SK-N-SH (cell line): ENCODE measurements around the gene LRP2BP. TPM values are rescaled to one million over a fixed set of nuclear protein-coding genes. Genes with fewer than 3 reads are reported as not detected.

ENCODE experiments used
- CTCF ChIA-PET: fragments of 300-600, 350-600 bp; formaldehyde crosslinking; extraction: SDS; loops from one replicate; lab custom pipeline; 2021; lab: Yijun Ruan, JAX
- POLR2A ChIA-PET: fragments of 350-600 bp; sonication (Branson Sonifier 250); formaldehyde crosslinking; extraction: SDS; loops from one replicate; lab custom pipeline; 2020; ENCODE audit warnings: antibody characterized with exemption, inconsistent platforms; lab: Yijun Ruan, JAX
- DNase-seq: peaks from one replicate; pipeline ENCODE4 v3.0.0; 2012
- H2AFZ ChIP-seq: fragments of 200-600 bp; sonication (generic); 2 replicates; pipeline ENCODE4 v1.8.1; 2016; ENCODE audit warnings: antibody characterized with exemption, mild to moderate bottlenecking, low read depth
- H3F3A ChIP-seq: fragments of 200-600 bp; sonication (generic); replicated peaks from 2 replicates; pipeline ENCODE3; 2016; ENCODE audit warnings: antibody characterized with exemption, mild to moderate bottlenecking; ENCODE audit not compliant: insufficient read depth
- H3K27ac ChIP-seq, 2 experiments: fragments of 200-500 bp in 1 of 2; fragments of 200-600 bp in 1 of 2; sonication (Bioruptor generic) in 1 of 2; sonication (generic), shearing (Covaris generic) in 1 of 2; 2 replicates each; pipeline versions ENCODE4 v1.5.1 to v1.6.1; 2014 to 2016; ENCODE audit warnings: low read depth in 2 of 2, inconsistent platforms in 1 of 2, low read length in 1 of 2, mild to moderate bottlenecking in 1 of 2, mixed read lengths in 1 of 2
- H3K27me3 ChIP-seq: fragments of 200-600 bp; sonication (generic), shearing (Covaris generic); 2 replicates; pipeline ENCODE4 v1.6.1; 2016; ENCODE audit warnings: mixed run types; ENCODE audit not compliant: insufficient read depth
- H3K36me3 ChIP-seq, 2 experiments: fragments of 200-500 bp in 1 of 2; fragments of 200-600 bp in 1 of 2; sonication (Bioruptor generic) in 1 of 2; sonication (generic) in 1 of 2; replicated peaks in 1 of 2; 2 replicates each; pipeline versions ENCODE3 to v1.5.1; 2014 to 2016; ENCODE audit warnings: low read length in 1 of 2, mild to moderate bottlenecking in 1 of 2; ENCODE audit not compliant: insufficient read depth in 2 of 2, control insufficient read depth in 1 of 2
- H3K4me1 ChIP-seq, 2 experiments: fragments of 200-500 bp in 1 of 2; fragments of 200-600 bp in 1 of 2; sonication (Bioruptor generic) in 1 of 2; sonication (generic), shearing (Covaris generic) in 1 of 2; 2 replicates each; pipeline versions ENCODE4 v1.5.1 to v1.6.1; 2014 to 2016; ENCODE audit warnings: low read depth in 1 of 2, low read length in 1 of 2, mixed run types in 1 of 2; ENCODE audit not compliant: insufficient read depth in 2 of 2, control insufficient read depth in 1 of 2
- H3K4me2 ChIP-seq: fragments of 200-600 bp; sonication (generic), shearing (Covaris generic); 2 replicates; pipeline ENCODE4 v1.6.1; 2017; ENCODE audit warnings: mixed run types
- H3K4me3 ChIP-seq, 2 experiments: fragments of 200-500 bp in 1 of 2; fragments of 200-600 bp in 1 of 2; sonication (Bioruptor generic) in 1 of 2; sonication (generic), shearing (Covaris generic) in 1 of 2; 2 replicates each; pipeline versions ENCODE4 v1.5.1 to v1.8.1; 2014 to 2016; ENCODE audit warnings: low read depth in 2 of 2, inconsistent platforms in 1 of 2, low read length in 1 of 2, mild to moderate bottlenecking in 1 of 2, mixed read lengths in 1 of 2, moderate library complexity in 1 of 2
- H3K79me2 ChIP-seq: fragments of 200-600 bp; sonication (generic); 2 replicates; pipeline ENCODE4 v1.8.1; 2017; ENCODE audit warnings: mild to moderate bottlenecking; ENCODE audit not compliant: insufficient read depth
- H3K9ac ChIP-seq: fragments of 200-600 bp; sonication (generic); 2 replicates; pipeline ENCODE4 v1.6.1; 2017; ENCODE audit warnings: mixed run types
- H3K9me2 ChIP-seq: fragments of 200-600 bp; sonication (generic); 2 replicates; pipeline ENCODE4 v1.6.1; 2017; ENCODE audit warnings: mixed run types
- H3K9me3 ChIP-seq: fragments of 200-600 bp; sonication (generic); 2 replicates; pipeline ENCODE4 v1.6.1; 2017; ENCODE audit warnings: mixed run types, mild to moderate bottlenecking, moderate library complexity
- H4K20me1 ChIP-seq: fragments of 200-600 bp; sonication (generic); 2 replicates; pipeline ENCODE4 v1.6.1; 2017; ENCODE audit warnings: mild to moderate bottlenecking, mixed run types; ENCODE audit not compliant: insufficient read depth
- CHD2 ChIP-seq: fragments of 150-350 bp; IDR thresholded peaks from 2 replicates; pipeline ENCODE4 v1.6.1; 2018; ENCODE audit warnings: low read length; ENCODE audit not compliant: partially characterized antibody
- EZH2phosphoT487 ChIP-seq: fragments of 200-600 bp; sonication (generic); IDR thresholded peaks from 2 replicates; pipeline ENCODE4 v1.6.1; 2017; ENCODE audit warnings: low read depth, mixed run types, mild to moderate bottlenecking, antibody characterized with exemption, moderate library complexity, borderline replicate concordance
- FOXJ3 ChIP-seq: sonication (generic); formaldehyde crosslinking; IDR thresholded peaks from 2 replicates; pipeline ENCODE4 v1.5.1; 2020; ENCODE audit warnings: mild to moderate bottlenecking, missing genetic modification reagents
- GATA2 ChIP-seq: sonication (generic); formaldehyde crosslinking; IDR thresholded peaks from 2 replicates; pipeline ENCODE4 v1.5.0; 2020; ENCODE audit warnings: mild to moderate bottlenecking, missing genetic modification reagents
- MAX ChIP-seq: IDR thresholded peaks from 2 replicates; pipeline ENCODE4 v1.4.0; 2012; ENCODE audit warnings: low read depth
- MXI1 ChIP-seq: IDR thresholded peaks from 2 replicates; pipeline ENCODE4 v1.6.1; 2012; ENCODE audit warnings: mild to moderate bottlenecking, low read depth, low read length, improper control_type of control experiment
- RFX5 ChIP-seq: IDR thresholded peaks from 2 replicates; pipeline ENCODE4 v1.6.1; 2012; ENCODE audit warnings: mild to moderate bottlenecking, improper control_type of control experiment, low read length
- RXRA ChIP-seq: IDR thresholded peaks from 2 replicates; pipeline ENCODE4 v1.4.0; 2012; ENCODE audit warnings: low read depth, mild to moderate bottlenecking, borderline replicate concordance
- SIN3A ChIP-seq: IDR thresholded peaks from 2 replicates; pipeline ENCODE4 v1.6.1; 2012; ENCODE audit warnings: low read depth, mild to moderate bottlenecking, low read length, moderate library complexity, borderline replicate concordance
- TEAD4 ChIP-seq: IDR thresholded peaks from 2 replicates; pipeline ENCODE4 v1.4.0; 2012; ENCODE audit warnings: mild to moderate bottlenecking, borderline replicate concordance; ENCODE audit not compliant: insufficient read depth
- USF2 ChIP-seq: fragments of 150-350 bp; IDR thresholded peaks from 2 replicates; pipeline ENCODE4 v1.6.1; 2017; ENCODE audit warnings: antibody characterized with exemption, low read length, low read depth, borderline replicate concordance
- WGBS: methylation state at CpG from one replicate; pipeline ENCODE4 v1.1.6; 2017; ENCODE audit warnings: low lambda C conversion rate; 5-methylcytosine and 5-hydroxymethylcytosine counted together
- polyA plus RNA-seq, 3 experiments: library from polyadenylated mRNA; depleted of rRNA; stranded (reverse); fragments of >200 nt; gene quantifications; 2 replicates each; pipeline ENCODE4 v1.2.3, GENCODE V29; 2012

The LRP2BP gene
- polyA plus RNA-seq, 1 of the 3 experiments (the other 2 are of a cell fraction) = 0.30 TPM

GRCh38 chr4:185395956-185396723 lies 416 bp upstream of the LRP2BP start (continued):
- no peak for TF ChIP-seq RXRA
- TF ChIP-seq RFX5 = peak; percentile 17; the same call in 1 of the 2 replicates
- TF ChIP-seq MAX = peak; percentile 95
- 0 out of 2 replicates have a peak, but pooled peaks have one; percentile 25 for TF ChIP-seq TEAD4

GRCh38 chr4:185394568-185395237 lies 1.0 kb downstream of the LRP2BP start:
- no peak for TF ChIP-seq USF2
- no peak for TF ChIP-seq GATA2
- TF ChIP-seq MAX = no peak
- TF ChIP-seq FOXJ3 (CRISPR knock-in tag) = no peak
- TF ChIP-seq SIN3A = no peak
- no peak for TF ChIP-seq RFX5
- no peak for TF ChIP-seq EZH2phosphoT487
- TF ChIP-seq TEAD4 = no peak
- TF ChIP-seq CHD2 = no peak
- no peak for TF ChIP-seq RXRA
- no peak for TF ChIP-seq MXI1
- Histone ChIP-seq H3F3A (peaks cover 4% of the 10 kb centered on the region), H3K27me3 (no peaks in the 10 kb centered on the region), H3K4me1 (peaks cover 6 to 8% of the 10 kb centered on the region in 2 experiments; a peak in 3 of 4 replicates), H3K9ac (peak overlapping the region; percentile 90), H3K9me3 (no peaks in the 10 kb centered on the region), H4K20me1 (no peaks in the 10 kb centered on the region), H2AFZ (0 out of 2 replicates have a peak overlapping the region, but pooled peaks have one; percentile 65), H3K36me3 (peaks cover 14 to 20% of the 10 kb centered on the region in 2 experiments), H3K4me3 (peak overlapping the region; percentile 74 to 78), H3K79me2 (0 out of 2 replicates have a peak, but pooled peaks cover 8% of the 10 kb centered on the region), H3K4me2 (peak overlapping the region; percentile 99), H3K9me2 (no peaks in the 10 kb centered on the region), H3K27ac (peak overlapping the region; percentile 94 to 98; a peak in 3 of 4 replicates)
- ChIA-PET POLR2A (interaction anchor here (1.2 kb wide), 1 partner anchor 192 kb away, joined by 4 read pairs; no protein-coding TSS in a partner anchor), CTCF (interaction anchor here (3.8 kb wide), 1 partner anchor 643 kb away, joined by 19 read pairs; no protein-coding TSS in a partner anchor)
- DNase-seq = no peak
- 69% methylated on average over 12 of the region's 12 CpGs for WGBS
